Endodermal cell (in vitro differentiated cells): Measurements from ENCODE around the gene CLCA2. TPM values are rescaled to one million over a fixed set of nuclear protein-coding genes. Genes with fewer than 3 reads are reported as not detected.
"Not testable (repeated sequence)": the region's sequence is repeated elsewhere in the genome, so short reads cannot be mapped to it uniquely, and the experiment has no call there.

Experiments
- DNase-seq: peaks from one replicate; pipeline ENCODE4 v3.0.0-alpha.2; 2017
- H3K27ac ChIP-seq: 2 replicates; pipeline ENCODE4 v1.5.1; 2013; ENCODE audit warnings: mild to moderate bottlenecking, low read depth, low read length, moderate library complexity
- H3K27me3 ChIP-seq: 2 replicates; pipeline ENCODE4 v1.6.1; 2013; ENCODE audit warnings: mild to moderate bottlenecking, low read length, moderate library complexity; ENCODE audit not compliant: insufficient read depth, control insufficient read depth, poor library complexity, severe bottlenecking
- H3K36me3 ChIP-seq: 2 replicates; pipeline ENCODE4 v1.7.0; 2013; ENCODE audit warnings: mild to moderate bottlenecking, low read length, moderate library complexity; ENCODE audit not compliant: control insufficient read depth, insufficient read depth
- H3K4me1 ChIP-seq: one replicate; pipeline ENCODE4 v1.7.0; 2013; ENCODE audit warnings: low read length; ENCODE audit not compliant: control insufficient read depth, insufficient read depth
- H3K4me3 ChIP-seq: 2 replicates; pipeline ENCODE4 v1.5.1; 2013; ENCODE audit warnings: mild to moderate bottlenecking, low read length, moderate library complexity
- H3K9ac ChIP-seq: 2 replicates; pipeline ENCODE4 v1.6.1; 2013; ENCODE audit warnings: mild to moderate bottlenecking, low read length, moderate library complexity; ENCODE audit not compliant: poor library complexity, severe bottlenecking; ENCODE audit errors: extremely low read depth
- H3K9me3 ChIP-seq: 2 replicates; pipeline ENCODE4 v1.6.1; 2013; ENCODE audit warnings: mild to moderate bottlenecking, low read length, moderate library complexity; ENCODE audit not compliant: control insufficient read depth
- H3K27ac Mint-ChIP-seq: 2 replicates; pipeline ENCODE4 v1.8.0; 2020; ENCODE audit warnings: mixed read lengths
- H3K27me3 Mint-ChIP-seq: 2 replicates; pipeline ENCODE4 v1.8.0; 2021; ENCODE audit warnings: mild to moderate bottlenecking, mixed read lengths; ENCODE audit not compliant: insufficient read depth
- H3K36me3 Mint-ChIP-seq: 2 replicates; pipeline ENCODE4 v1.8.0; 2020; ENCODE audit warnings: low read depth, mixed read lengths
- H3K4me1 Mint-ChIP-seq: 2 replicates; pipeline ENCODE4 v1.8.0; 2020; ENCODE audit warnings: mixed read lengths
- H3K4me3 Mint-ChIP-seq: 2 replicates; pipeline ENCODE4 v1.8.0; 2020; ENCODE audit warnings: mild to moderate bottlenecking, moderate library complexity, mixed read lengths
- H3K9me3 Mint-ChIP-seq: 2 replicates; pipeline ENCODE4 v1.8.0; 2020; ENCODE audit warnings: mild to moderate bottlenecking, mixed read lengths
- CTCF ChIP-seq: fragments of 200-600 bp; sonication (generic); conservative IDR thresholded peaks from 2 replicates; pipeline ENCODE4 v1.5.0; 2021; ENCODE audit warnings: antibody characterized with exemption, mild to moderate bottlenecking
- WGBS, 2 experiments: methylation state at CpG; one replicate each; pipeline versions ENCODE4 v1.1.5 to v1.1.7; 2013; ENCODE audit warnings: missing lambda C conversion rate in 2 of 2, mixed read lengths in 1 of 2; ENCODE audit not compliant: insufficient coverage in 1 of 2, insufficient read length in 1 of 2; 5-methylcytosine and 5-hydroxymethylcytosine counted together
- total RNA-seq, 2 donors: library from RNA; stranded (reverse); fragmentation: NEBNext Ultra II Directional in 1 of 2; extraction: Animal tissue kit (Norgen Biotek cat#: 25700) in 1 of 2; gene quantifications; 2 replicates in 1 of 2; 3 replicates in 1 of 2; pipeline ENCODE4 v1.2.1, GENCODE V29; 2021

Gene CLCA2
- total RNA-seq, 2 donors from 2014 or later: not detected

DNA sequence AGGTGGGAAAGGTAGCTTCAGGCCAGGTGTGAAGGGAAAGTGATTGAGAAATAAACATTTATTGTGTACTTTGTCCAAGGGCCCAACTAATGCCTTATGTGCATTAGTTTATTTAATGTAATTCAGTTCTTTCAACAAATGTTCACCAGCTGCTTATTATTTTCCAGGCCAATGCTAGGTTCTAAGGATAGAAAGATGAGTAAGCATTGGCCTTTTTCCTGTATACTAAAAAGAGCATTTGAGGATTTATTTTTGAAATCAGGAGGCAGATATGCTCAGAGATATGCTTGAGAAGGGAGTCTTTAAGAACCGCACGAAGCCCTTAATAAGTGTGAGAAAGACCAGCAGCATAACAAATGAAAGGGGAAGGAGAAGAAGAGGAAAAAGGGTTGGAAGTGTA is 76.7 kb downstream of the CLCA2 start:
- DNase-seq: no peak
- peaks cover 3% of the 10 kb centered on the region for H3K9me3 ChIP-seq
- H3K27ac Mint-ChIP-seq: no peak overlapping the region
- no peaks in the 10 kb centered on the region for H3K36me3 ChIP-seq
- no peak overlapping the region for H3K4me3 Mint-ChIP-seq
- H3K27ac ChIP-seq: no peak overlapping the region
- H3K9ac ChIP-seq: no peak overlapping the region
- H3K9me3 Mint-ChIP-seq: no peaks in the 10 kb centered on the region
- peaks cover 33% of the 10 kb centered on the region for H3K4me1 Mint-ChIP-seq
- peaks cover 20% of the 10 kb centered on the region for H3K27me3 Mint-ChIP-seq
- no peak for TF ChIP-seq CTCF
- H3K4me3 ChIP-seq: no peak overlapping the region
- peaks cover 15% of the 10 kb centered on the region for H3K4me1 ChIP-seq
- H3K27me3 ChIP-seq: no peaks in the 10 kb centered on the region
- no peaks in the 10 kb centered on the region for H3K36me3 Mint-ChIP-seq
- 89 to 95% methylated on average over 2 of the region's 2 CpGs for WGBS, 2 experiments

DNA sequence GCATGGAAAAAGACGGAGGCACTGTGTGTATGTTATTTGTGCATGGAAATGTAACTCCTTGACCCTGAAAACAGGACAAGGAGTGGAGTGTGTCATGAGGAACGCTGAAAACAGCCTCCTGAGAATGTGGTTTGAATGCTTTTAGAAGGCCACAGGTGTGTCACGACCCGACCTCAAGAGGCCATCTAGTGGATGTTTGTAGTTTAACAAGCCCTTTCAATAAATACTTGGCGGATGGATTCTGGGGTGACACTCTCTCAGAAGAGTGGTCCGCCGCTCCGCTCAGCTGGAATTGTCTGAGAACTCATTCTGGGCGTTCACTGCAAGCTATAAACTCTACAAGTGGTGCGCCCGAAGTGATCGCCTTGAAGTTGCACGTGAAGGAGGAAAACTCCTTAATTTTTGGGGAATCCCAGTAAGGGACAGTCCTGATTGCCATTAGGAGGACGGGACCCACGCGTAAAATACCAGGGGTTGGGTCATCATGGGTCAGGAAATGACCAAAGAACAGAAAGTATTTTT is 78.2 kb downstream of the CLCA2 start:
- peak overlapping the region; percentile 79 for H3K4me3 ChIP-seq
- H3K27me3 ChIP-seq, H3K27me3 Mint-ChIP-seq, H3K9me3 ChIP-seq, H3K36me3 Mint-ChIP-seq, H3K9me3 Mint-ChIP-seq, H3K27ac ChIP-seq, H3K36me3 ChIP-seq: not testable (repeated sequence)
- 36 to 50% methylated on average over 15 to 16 of the region's 16 CpGs for WGBS, 2 experiments
- peak overlapping the region; percentile 80 for H3K4me3 Mint-ChIP-seq
- peak; percentile 87 for DNase-seq
- peak overlapping the region; percentile 99 for H3K27ac Mint-ChIP-seq
- H3K4me1 Mint-ChIP-seq: peaks cover 37% of the 10 kb centered on the region
- peak overlapping the region; percentile 39 for H3K9ac ChIP-seq
- H3K4me1 ChIP-seq: peaks cover 15% of the 10 kb centered on the region
- TF ChIP-seq CTCF: peak; percentile 74

- Histone ChIP-seq H3K4me3 (peak overlapping the region; percentile 79), H3K9ac (peak overlapping the region; percentile 39), H3K4me1 (peaks cover 15% of the 10 kb centered on the region), H3K36me3 (no peaks in the 10 kb centered on the region), H3K9me3 (peaks cover 3% of the 10 kb centered on the region), H3K27ac (no peak overlapping the region), H3K27me3 (no peaks in the 10 kb centered on the region)
- WGBS, 2 experiments: 33 to 67% methylated on average over 5 to 18 of the region's 18 CpGs
- H3K4me3 Mint-ChIP-seq: peak overlapping the region; percentile 80
- peak overlapping the region; percentile 99 for H3K27ac Mint-ChIP-seq
- TF ChIP-seq CTCF: peak; percentile 5
- H3K9me3 Mint-ChIP-seq: no peaks in the 10 kb centered on the region
- H3K27me3 Mint-ChIP-seq: peaks cover 7% of the 10 kb centered on the region
- peak; percentile 94 for DNase-seq
- peaks cover 42% of the 10 kb centered on the region for H3K4me1 Mint-ChIP-seq
- H3K36me3 Mint-ChIP-seq: no peaks in the 10 kb centered on the region
Observed at GRCh38 chr1:86502721-86503405, 78.9 kb downstream of the CLCA2 start.
